Trophoblast cell (in vitro differentiated cells and primary cell): ENCODE data around the gene ARHGAP6.
A peak's percentile ranks its signal among the peaks of the same experiment; 100 is the strongest.

Source experiments
- DNase-seq, 2 donors: peaks; one replicate each; pipeline ENCODE4 v3.0.0-alpha.2; 2016
- H2AFZ ChIP-seq: 2 replicates; pipeline ENCODE4 v1.6.1; 2013; ENCODE audit warnings: low read length, moderate library complexity, mild to moderate bottlenecking; ENCODE audit not compliant: insufficient read depth, poor library complexity
- H2AK5ac ChIP-seq: 2 replicates; pipeline ENCODE4 v1.6.1; 2013; ENCODE audit warnings: mild to moderate bottlenecking, low read length
- H2BK120ac ChIP-seq: 2 replicates; pipeline ENCODE4 v1.6.1; 2013; ENCODE audit warnings: low read length, mild to moderate bottlenecking, moderate library complexity; ENCODE audit not compliant: insufficient read depth, poor library complexity
- H2BK12ac ChIP-seq: 2 replicates; pipeline ENCODE4 v1.6.1; 2013; ENCODE audit warnings: mild to moderate bottlenecking, low read length, moderate library complexity
- H2BK5ac ChIP-seq: 2 replicates; pipeline ENCODE4 v1.6.1; 2013; ENCODE audit warnings: low read length, low read depth, moderate library complexity, mild to moderate bottlenecking; ENCODE audit not compliant: poor library complexity
- H3K14ac ChIP-seq: 2 replicates; pipeline ENCODE4 v1.6.1; 2013; ENCODE audit warnings: mild to moderate bottlenecking, low read length
- H3K18ac ChIP-seq: 2 replicates; pipeline ENCODE4 v1.6.1; 2013; ENCODE audit warnings: mild to moderate bottlenecking, low read length
- H3K23ac ChIP-seq: 2 replicates; pipeline ENCODE4 v1.6.1; 2013; ENCODE audit warnings: low read length
- H3K27ac ChIP-seq: 2 replicates; pipeline ENCODE4 v1.5.1; 2013; ENCODE audit warnings: low read depth, mild to moderate bottlenecking, inconsistent platforms, low read length, moderate library complexity
- H3K27me3 ChIP-seq: 2 replicates; pipeline ENCODE4 v1.6.1; 2013; ENCODE audit warnings: inconsistent platforms, mild to moderate bottlenecking, low read length, moderate library complexity; ENCODE audit not compliant: insufficient read depth
- H3K36me3 ChIP-seq, 2 experiments: 1 replicate in 1 of 2; 2 replicates in 1 of 2; pipeline ENCODE4 v1.6.1; 2013; ENCODE audit warnings: low read length in 2 of 2, mild to moderate bottlenecking in 2 of 2, moderate library complexity in 1 of 2; ENCODE audit not compliant: insufficient read depth in 2 of 2, control insufficient read depth in 1 of 2
- H3K4ac ChIP-seq: 2 replicates; pipeline ENCODE4 v1.6.1; 2013; ENCODE audit warnings: low read depth, mild to moderate bottlenecking, low read length, moderate library complexity
- H3K4me1 ChIP-seq, 2 experiments: 1 replicate in 1 of 2; 2 replicates in 1 of 2; pipeline ENCODE4 v1.6.1; 2013; ENCODE audit warnings: low read length in 2 of 2, mild to moderate bottlenecking in 2 of 2, moderate library complexity in 1 of 2; ENCODE audit not compliant: insufficient read depth in 2 of 2, control insufficient read depth in 1 of 2
- H3K4me2 ChIP-seq: 2 replicates; pipeline ENCODE4 v1.6.1; 2013; ENCODE audit warnings: inconsistent platforms, mild to moderate bottlenecking, low read length, moderate library complexity
- H3K4me3 ChIP-seq: 2 replicates; pipeline ENCODE4 v1.5.1; 2013; ENCODE audit warnings: mild to moderate bottlenecking, low read depth, low read length, inconsistent platforms
- H3K79me1 ChIP-seq: one replicate; pipeline ENCODE4 v1.6.1; 2013; ENCODE audit warnings: low read length
- H3K79me2 ChIP-seq: 2 replicates; pipeline ENCODE4 v1.6.1; 2013; ENCODE audit warnings: low read length, mild to moderate bottlenecking; ENCODE audit not compliant: control insufficient read depth, insufficient read depth, poor library complexity
- H3K9ac ChIP-seq: 2 replicates; pipeline ENCODE4 v1.6.1; 2013; ENCODE audit warnings: mild to moderate bottlenecking, low read length
- H3K9me3 ChIP-seq: 2 replicates; pipeline ENCODE4 v1.6.1; 2013; ENCODE audit warnings: low read depth, mild to moderate bottlenecking, control low read depth, inconsistent platforms, low read length; ENCODE audit not compliant: insufficient read depth
- H4K12ac ChIP-seq: 2 replicates; pipeline ENCODE4 v1.6.1; 2013; ENCODE audit warnings: low read depth, mild to moderate bottlenecking, low read length, moderate library complexity
- H4K8ac ChIP-seq: 2 replicates; pipeline ENCODE4 v1.6.1; 2013; ENCODE audit warnings: low read depth, mild to moderate bottlenecking, low read length, moderate library complexity
- H4K91ac ChIP-seq: one replicate; pipeline ENCODE4 v1.6.1; 2013; ENCODE audit warnings: low read depth, mild to moderate bottlenecking, low read length, moderate library complexity
- WGBS: extraction: QIAGEN DNeasy Blood & Tissue Kit; methylation state at CpG from one replicate; pipeline ENCODE4 v1.1.7; 2013; ENCODE audit warnings: missing lambda C conversion rate; ENCODE audit not compliant: insufficient read length, insufficient coverage; ENCODE audit errors: extremely low coverage; 5-methylcytosine and 5-hydroxymethylcytosine counted together

ARHGAP6 gene

GRCh38 chrX:11293113-11293512, 372.6 kb downstream of the ARHGAP6 start, which contains the start of gene AMELX:
TSS of gene AMELX (plus strand) at chrX:11293413. CDS start at chrX:11294789, 1,376 bp downstream.
- Histone ChIP-seq H3K18ac (no peak within 1 kb of the TSS), H2BK12ac (no peak within 1 kb of the TSS), H2BK120ac (no peak within 1 kb of the TSS), H3K4me2 (no peak within 1 kb of the TSS), H3K4me3 (no peak within 1 kb of the TSS), H3K9ac (no peak within 1 kb of the TSS), H3K23ac (no peak within 1 kb of the TSS), H3K79me1 (no peaks in the 10 kb centered on the region), H3K27ac (no peak within 1 kb of the TSS), H4K8ac (no peak within 1 kb of the TSS), H3K14ac (no peak within 1 kb of the TSS), H4K12ac (no peak within 1 kb of the TSS), H4K91ac (no peak within 1 kb of the TSS), H2BK5ac (no peak within 1 kb of the TSS), H3K79me2 (no peaks in the 10 kb centered on the region), H2AFZ (no peak within 1 kb of the TSS), H3K4me1 (no peaks in the 10 kb centered on the region), H3K4ac (no peak within 1 kb of the TSS), H3K27me3 (no peaks in the 10 kb centered on the region), H2AK5ac (no peak within 1 kb of the TSS), H3K36me3 (no peaks in the 10 kb centered on the region), H3K9me3 (no peaks in the 10 kb centered on the region)
- DNase-seq, result no peak
- no CpG with 5 or more reads among the region's 2 CpGs for WGBS

GRCh38 chrX:11290416-11291102, 375.2 kb downstream of the ARHGAP6 start:
- Histone ChIP-seq H3K4me2 (no peak overlapping the region), H2BK5ac (no peak overlapping the region), H3K4me1 (no peaks in the 10 kb centered on the region), H4K91ac (no peak overlapping the region), H3K27ac (no peak overlapping the region), H3K79me2 (no peaks in the 10 kb centered on the region), H4K12ac (no peak overlapping the region), H3K4me3 (no peak overlapping the region), H3K79me1 (no peaks in the 10 kb centered on the region), H3K9ac (no peak overlapping the region), H4K8ac (no peak overlapping the region), H3K23ac (no peak overlapping the region), H3K27me3 (no peaks in the 10 kb centered on the region), H3K4ac (no peak overlapping the region), H2BK120ac (no peak overlapping the region), H2AFZ (no peak overlapping the region), H3K9me3 (no peaks in the 10 kb centered on the region), H3K14ac (no peak overlapping the region), H3K18ac (no peak overlapping the region), H3K36me3 (no peaks in the 10 kb centered on the region), H2AK5ac (no peak overlapping the region), H2BK12ac (no peak overlapping the region)
- no CpG with 5 or more reads among the region's 8 CpGs for WGBS
- no peak for DNase-seq

DNA sequence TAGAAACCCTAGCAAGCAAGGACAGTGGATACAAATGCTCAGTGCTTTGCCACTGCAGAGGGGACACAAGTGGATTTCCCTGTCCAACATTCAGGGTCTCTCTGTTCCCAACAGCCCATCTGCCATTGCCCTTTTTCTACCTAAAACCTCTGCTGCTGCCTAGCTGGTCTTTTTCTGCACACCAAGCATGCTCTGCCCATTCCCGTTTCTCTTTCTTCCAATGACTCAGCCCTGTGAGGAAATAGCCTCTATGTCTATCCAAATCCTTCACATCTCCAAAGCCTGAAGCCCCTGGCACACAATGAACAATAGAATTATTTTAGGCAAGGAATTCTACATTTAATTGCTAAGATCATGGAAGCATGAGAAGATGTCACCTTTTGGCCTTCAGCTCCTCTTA, 378.2 kb downstream of the ARHGAP6 start:
- no peaks in the 10 kb centered on the region for H3K36me3 ChIP-seq
- H3K9me3 ChIP-seq, result no peaks in the 10 kb centered on the region
- H3K4ac ChIP-seq, result no peak overlapping the region
- no peak overlapping the region for H4K91ac ChIP-seq
- H2AK5ac ChIP-seq, result no peak overlapping the region
- no peak overlapping the region for H4K12ac ChIP-seq
- peak in 1 of 2 donors; percentile 5 for DNase-seq
- H3K4me3 ChIP-seq, result no peak overlapping the region
- H3K23ac ChIP-seq, result no peak overlapping the region
- no peak overlapping the region for H2BK120ac ChIP-seq
- no peaks in the 10 kb centered on the region for H3K27me3 ChIP-seq
- no CpG with 5 or more reads among the region's 1 CpG for WGBS
- H3K9ac ChIP-seq, result no peak overlapping the region
- H3K4me1 ChIP-seq, result no peaks in the 10 kb centered on the region
- no peak overlapping the region for H4K8ac ChIP-seq
- H3K79me2 ChIP-seq, result no peaks in the 10 kb centered on the region
- no peak overlapping the region for H3K4me2 ChIP-seq
- H2BK5ac ChIP-seq, result no peak overlapping the region
- H3K27ac ChIP-seq, result no peak overlapping the region
- no peak overlapping the region for H3K18ac ChIP-seq
- H3K14ac ChIP-seq, result no peak overlapping the region
- H3K79me1 ChIP-seq, result no peaks in the 10 kb centered on the region
- no peak overlapping the region for H2BK12ac ChIP-seq
- no peak overlapping the region for H2AFZ ChIP-seq

DNA sequence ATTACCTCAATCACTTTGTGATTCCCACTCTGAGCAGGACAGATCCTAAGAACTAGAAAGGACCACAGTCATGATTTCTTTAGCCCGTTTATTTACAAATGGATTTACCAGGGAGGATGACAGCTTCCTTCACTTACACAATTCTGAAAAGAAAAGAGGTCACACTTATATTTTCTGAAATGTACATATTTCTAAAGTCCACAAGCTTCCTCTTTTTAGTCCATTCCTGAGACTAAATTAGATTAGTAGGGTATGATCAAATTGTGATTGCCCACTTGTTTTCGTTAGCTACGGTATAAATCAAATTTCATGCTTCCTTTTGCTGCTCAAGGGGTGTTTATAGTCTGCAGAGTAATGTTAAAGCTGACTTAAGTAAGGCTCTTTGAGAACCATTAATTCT, 380.1 kb downstream of the ARHGAP6 start:
- Histone ChIP-seq H2AFZ (no peak overlapping the region), H4K8ac (no peak overlapping the region), H2AK5ac (no peak overlapping the region), H3K9ac (no peak overlapping the region), H2BK12ac (no peak overlapping the region), H4K91ac (no peak overlapping the region), H3K4me3 (no peak overlapping the region), H3K79me2 (no peaks in the 10 kb centered on the region), H3K18ac (no peak overlapping the region), H4K12ac (no peak overlapping the region), H3K9me3 (no peaks in the 10 kb centered on the region), H3K27me3 (no peaks in the 10 kb centered on the region), H3K79me1 (no peaks in the 10 kb centered on the region), H3K14ac (no peak overlapping the region), H3K4me1 (no peaks in the 10 kb centered on the region), H2BK120ac (no peak overlapping the region), H3K36me3 (no peaks in the 10 kb centered on the region), H3K4me2 (no peak overlapping the region), H2BK5ac (no peak overlapping the region), H3K23ac (no peak overlapping the region), H3K27ac (no peak overlapping the region), H3K4ac (no peak overlapping the region)
- DNase-seq, result no peak
- WGBS, result no CpG with 5 or more reads among the region's 3 CpGs
